H1 (cell line): Measurements from ENCODE around the gene CPPED1.

ENCODE experiments used
- CTCF ChIP-seq, 3 experiments: IDR thresholded peaks; 1 replicate in 2 of 3; 2 replicates in 1 of 3; pipeline versions ENCODE4 v1.5.1 to v1.6.1; 2011; ENCODE audit warnings: low read length in 3 of 3, mild to moderate bottlenecking in 3 of 3, inconsistent platforms in 2 of 3, low read depth in 1 of 3, moderate library complexity in 1 of 3; ENCODE audit not compliant: insufficient read depth in 1 of 3; ENCODE audit errors: control extremely low read depth in 1 of 3
- E2F6 ChIP-seq: IDR thresholded peaks from 2 replicates; pipeline ENCODE4 v1.6.1; 2012; ENCODE audit warnings: inconsistent platforms

GRCh38 chr16:12695454-12695853 lies 108.2 kb downstream of the CPPED1 start:
- TF ChIP-seq E2F6, result no peak
- TF ChIP-seq CTCF (IDR thresholded peaks at IDR 0.05; ENCODE audit: control extremely low read depth in 1 of 3, insufficient read depth in 1 of 3, low read depth in 1 of 3, low read length in 3 of 3), result no peak
